OCI-LY7 (cell line): ENCODE data around the gene TMEM178B.

ENCODE experiments used
- CTCF ChIP-seq: fragments of 200-600 bp; sonication (generic); conservative IDR thresholded peaks from 2 replicates; pipeline ENCODE4 v1.5.1; 2014; ENCODE audit warnings: mild to moderate bottlenecking, antibody characterized with exemption, low read length, moderate library complexity, mixed read lengths
- EZH2phosphoT487 ChIP-seq: fragments of 200-600 bp; sonication (generic); IDR thresholded peaks from 2 replicates; pipeline ENCODE4 v1.6.1; 2018; ENCODE audit warnings: low read depth, borderline replicate concordance, mild to moderate bottlenecking, mixed run types, antibody characterized with exemption, low read length, moderate library complexity, mixed read lengths

- TF ChIP-seq CTCF (no peak), EZH2phosphoT487 (no peak)
These were observed 259.6 kb downstream of the TMEM178B start for GRCh38 chr7:141333459-141333858.
